Kidney glomerular epithelial cell (primary cell): ENCODE results near the gene ATP8A2.

Experiments used
- DNase-seq: peaks from one replicate; lab custom pipeline; 2025; lab: John Stamatoyannopoulos, UW

ATP8A2 gene

DNA sequence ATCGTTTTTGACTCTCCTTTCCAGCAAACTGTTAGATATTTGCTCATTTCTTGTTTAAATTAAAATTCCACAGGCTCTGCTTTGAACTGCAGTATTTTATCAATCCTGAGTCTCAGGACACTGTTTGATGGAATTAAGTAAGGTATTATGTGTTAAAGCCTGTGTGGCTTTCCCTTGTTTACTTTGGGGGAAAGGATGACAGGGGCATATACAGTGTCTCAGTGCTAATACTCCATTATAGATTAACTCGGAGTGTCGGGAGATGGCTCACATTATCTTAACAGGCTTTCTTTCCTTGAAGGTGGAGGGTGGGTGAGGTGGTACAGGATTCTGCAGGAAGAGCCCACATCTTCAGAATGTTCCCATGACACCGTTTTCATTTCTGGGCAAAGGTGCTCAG, 595.4 kb downstream of the ATP8A2 start:
- DNase-seq = no peak

DNA sequence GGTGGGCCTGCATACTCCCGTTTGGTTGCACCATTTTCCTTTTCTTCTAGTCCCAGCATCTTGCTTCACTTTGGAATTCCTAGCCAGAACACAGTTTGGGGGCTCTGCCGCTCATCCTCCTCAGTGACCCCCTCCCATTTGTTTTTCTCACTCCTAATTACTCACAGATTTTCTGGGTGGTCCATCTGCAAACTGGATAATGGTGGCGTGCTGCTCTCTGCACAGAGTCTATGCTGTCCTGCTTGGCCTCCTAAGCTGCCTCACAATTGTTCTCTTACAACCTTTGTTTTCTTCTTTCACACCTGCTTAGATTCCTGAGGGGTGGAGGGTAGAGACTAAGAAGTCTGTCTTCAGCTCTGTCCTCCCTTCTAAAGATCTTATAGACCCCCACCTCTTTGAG, 599.3 kb downstream of the ATP8A2 start:
- no peak for DNase-seq

DNA sequence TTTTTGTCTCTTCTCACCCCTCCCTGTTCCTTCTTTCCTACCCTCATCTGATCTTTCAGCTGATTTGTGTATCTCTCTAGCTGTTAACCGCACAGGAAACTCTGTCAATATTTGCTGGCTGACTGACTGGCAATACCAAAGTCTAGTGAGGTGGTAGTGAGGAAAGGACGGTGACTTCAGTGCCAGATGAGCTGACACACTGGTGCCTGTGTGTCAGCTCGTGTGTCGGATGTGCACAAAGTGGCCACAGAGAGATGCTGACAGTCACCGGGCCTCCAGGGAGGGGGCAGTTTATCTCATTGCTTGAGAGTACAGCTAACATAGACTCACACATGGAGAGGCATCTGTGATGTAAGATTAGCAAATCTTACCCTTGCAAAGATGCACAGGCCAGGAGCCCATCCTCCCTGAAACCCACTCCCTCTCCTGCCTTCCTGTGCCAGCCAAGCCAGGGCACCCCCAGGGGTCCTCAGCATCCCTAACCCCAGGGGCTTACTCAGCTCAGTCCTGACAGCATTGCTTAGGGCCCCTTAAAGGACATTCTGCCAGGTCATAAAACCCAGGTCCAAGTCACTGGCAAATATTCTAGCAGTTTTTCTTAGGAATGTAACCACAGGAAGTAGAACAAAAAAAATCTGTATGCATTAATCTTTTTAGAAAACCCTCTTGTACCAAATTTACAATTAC, 599.8 kb downstream of the ATP8A2 start:
- no peak for DNase-seq

DNA sequence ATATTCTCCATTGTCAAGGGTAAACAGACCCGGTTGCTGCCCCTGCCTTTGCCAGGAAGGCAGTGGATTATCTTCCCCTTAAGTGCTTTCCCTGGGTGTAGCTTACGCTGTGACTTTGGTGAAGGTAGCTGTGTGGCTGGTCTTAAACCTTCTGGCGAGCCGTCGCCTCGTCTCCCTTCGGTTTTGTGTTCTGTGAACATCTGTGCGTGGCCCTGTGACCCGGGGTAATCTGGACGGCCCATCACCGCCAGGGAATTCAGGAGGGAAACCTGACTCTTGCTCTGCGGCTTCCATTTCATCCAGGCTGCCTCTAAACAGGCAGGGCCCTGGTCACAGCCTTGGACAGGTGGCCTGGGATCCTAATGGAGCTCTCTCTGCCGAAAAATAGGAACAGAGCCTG, 601.3 kb downstream of the ATP8A2 start:
- no peak for DNase-seq

DNA sequence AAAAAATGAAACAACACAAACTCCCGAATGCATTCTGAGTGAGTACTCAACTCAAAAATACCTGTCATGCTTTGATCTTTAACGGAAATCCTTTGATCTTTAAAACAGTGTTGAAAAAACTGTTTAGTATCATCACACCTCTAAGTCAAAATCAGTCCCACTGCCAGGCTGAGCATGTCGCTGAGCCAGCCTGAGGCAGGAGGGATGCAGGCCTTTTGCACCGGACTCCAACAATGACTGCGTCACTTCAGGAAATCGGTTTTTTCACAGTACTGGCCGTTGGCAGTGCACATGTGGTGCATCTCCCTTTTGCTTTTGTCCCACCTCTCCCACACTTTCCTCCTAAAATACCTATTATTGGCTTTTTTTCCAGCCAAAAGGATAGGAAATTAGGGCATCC, 601.8 kb downstream of the ATP8A2 start:
- DNase-seq = no peak

DNA sequence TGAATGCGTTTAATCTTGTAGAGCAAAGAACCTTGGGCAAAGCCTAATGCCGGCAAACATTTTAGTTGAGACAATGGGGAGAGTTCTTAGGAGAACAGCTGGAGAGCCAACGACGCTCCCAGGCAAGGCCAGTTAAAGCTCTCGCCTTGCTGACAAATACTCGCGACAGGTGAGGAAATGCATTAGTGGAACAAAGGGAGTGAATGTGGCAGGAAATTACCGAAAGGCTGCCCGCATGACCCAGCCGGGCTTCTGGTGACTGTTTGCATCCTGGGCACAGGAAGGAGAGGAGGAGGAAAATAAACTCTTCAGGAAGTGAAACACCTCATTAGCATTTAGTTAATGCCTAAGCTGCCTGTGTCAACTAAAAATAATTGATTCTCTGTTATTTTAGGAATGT, 605.4 kb downstream of the ATP8A2 start:
- peak; percentile 59 for DNase-seq

DNA sequence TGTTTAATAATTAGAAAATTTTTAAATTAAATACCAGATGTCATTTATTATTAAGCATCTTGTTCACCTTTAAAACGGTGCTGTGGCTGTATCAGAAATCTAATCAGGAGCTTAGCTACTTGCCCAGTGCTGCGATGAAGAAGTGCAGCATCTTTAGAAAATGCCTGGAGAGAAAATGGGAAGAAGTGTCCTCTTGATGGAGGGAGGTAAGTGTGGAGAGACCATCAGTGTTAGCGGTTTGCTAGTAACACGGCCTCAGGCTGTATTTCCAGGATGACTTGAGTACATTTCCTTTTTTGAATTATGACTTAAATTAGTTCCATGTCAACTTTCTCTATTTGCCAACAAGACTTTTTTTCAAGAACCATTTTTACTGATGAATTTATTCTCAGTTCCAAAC, 605.9 kb downstream of the ATP8A2 start:
- no peak for DNase-seq

DNA sequence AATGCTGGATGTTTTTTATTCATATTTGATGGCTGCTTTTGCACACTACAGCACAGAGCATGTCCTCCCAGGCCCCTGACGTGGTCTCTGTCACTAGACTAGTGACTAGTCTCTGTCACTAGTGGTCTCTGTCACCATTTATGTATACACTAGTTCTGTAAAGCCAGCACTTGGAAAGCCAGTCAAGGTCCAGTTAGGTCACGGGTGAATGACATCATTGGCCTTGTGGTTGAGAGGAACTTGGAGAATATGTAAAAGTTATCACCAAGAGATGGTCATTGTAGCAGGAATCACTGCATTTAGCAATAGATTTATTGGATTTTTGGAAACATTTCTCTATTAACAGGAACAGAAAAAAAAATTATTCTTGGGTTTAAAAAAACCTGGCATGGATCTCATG, 607.2 kb downstream of the ATP8A2 start:
- DNase-seq = no peak

DNA sequence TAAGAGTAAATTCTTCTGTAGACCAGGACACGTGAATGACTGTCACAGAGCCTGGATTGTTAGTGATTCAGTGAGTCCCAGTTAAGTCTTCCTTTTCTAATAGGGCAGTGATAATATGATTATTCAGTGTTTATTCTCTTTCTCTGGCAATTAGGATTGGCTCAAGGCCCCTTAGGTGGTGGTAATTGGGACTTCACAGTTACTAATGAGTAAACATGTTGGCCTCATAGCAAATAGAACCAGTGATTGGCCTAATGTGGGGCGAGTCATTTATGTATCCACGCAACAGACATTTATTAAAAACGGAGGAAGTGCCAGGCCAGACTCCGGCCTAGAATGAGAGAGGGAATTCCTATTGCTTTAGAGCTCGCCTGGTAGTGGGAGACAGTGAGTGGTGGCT, 607.6 kb downstream of the ATP8A2 start:
- no peak for DNase-seq

DNA sequence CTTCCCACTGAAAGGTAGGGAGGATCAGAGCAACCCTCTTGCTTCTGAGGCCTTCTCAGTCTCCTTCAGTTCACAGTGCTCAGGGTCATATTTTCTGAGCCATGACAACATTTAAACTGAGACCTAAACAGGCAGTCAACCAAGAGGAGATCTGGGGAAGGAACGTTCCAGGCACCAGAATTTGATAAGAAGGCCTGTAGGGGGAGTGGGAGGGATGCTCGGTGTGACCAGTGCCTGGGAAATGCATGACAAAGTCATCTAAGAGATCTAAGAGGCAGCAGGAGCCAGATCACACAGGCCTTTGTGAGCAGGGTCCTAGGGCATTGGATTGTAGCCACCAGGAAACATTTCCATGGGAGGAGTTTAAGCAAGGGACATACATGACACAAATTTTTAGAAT, 608.5 kb downstream of the ATP8A2 start:
- DNase-seq = peak; percentile 17

DNA sequence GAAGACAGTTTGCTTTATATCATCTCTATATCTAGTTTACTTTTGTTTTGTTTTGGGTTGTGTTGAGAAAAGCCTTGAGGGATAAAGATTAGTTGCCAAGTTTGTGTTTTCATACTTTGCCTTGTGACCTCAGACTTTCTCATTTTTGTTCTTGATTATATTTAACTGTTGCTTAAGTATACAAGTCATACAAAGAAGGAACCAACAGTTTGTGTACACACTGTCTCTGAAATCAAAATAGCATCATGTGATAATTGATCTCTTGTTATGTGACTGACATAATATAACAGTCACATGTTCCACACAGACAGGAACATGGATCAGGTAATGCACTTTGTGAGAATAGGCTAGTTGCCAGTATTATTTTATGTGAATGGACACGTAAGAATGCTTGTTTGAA, 609.3 kb downstream of the ATP8A2 start:
- DNase-seq = no peak

DNA sequence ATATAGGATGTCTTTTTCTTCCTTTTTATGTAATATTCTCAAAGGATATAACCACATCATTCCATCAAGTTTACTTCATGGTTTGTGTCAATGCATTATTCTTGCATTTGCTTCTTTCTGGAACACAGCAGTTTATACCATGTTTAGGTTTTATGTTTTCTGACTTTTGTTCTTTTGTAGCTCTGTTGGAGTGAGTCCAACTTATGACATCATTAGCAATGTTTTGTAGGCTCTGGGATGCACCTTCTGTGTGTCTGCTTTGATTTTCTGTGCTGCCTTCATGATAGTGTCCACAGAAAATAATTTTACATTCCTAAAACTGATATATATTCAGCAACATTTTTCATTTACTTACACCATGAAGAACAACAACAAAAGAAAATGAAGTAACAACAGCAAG, 611.1 kb downstream of the ATP8A2 start:
- no peak for DNase-seq

DNA sequence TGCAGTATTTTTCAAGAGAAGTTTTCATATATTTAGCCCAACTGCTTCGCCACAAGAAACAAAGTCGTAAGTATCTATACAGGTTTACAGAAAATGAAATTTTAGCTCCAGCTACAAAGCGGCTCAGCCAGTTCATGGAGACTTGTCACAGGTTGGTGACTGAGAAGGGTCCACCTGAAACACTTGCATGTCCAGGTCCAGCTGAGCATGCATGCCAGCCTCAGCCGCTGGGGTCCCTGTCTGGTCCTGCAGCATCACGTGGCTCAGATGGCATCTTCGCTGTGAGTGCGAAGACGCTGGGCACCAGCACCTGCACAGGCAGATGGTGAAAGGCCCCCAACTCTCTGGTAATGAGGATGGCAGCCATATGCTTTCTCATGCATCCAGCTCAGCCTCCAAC, 616.2 kb downstream of the ATP8A2 start:
- DNase-seq = no peak

DNA sequence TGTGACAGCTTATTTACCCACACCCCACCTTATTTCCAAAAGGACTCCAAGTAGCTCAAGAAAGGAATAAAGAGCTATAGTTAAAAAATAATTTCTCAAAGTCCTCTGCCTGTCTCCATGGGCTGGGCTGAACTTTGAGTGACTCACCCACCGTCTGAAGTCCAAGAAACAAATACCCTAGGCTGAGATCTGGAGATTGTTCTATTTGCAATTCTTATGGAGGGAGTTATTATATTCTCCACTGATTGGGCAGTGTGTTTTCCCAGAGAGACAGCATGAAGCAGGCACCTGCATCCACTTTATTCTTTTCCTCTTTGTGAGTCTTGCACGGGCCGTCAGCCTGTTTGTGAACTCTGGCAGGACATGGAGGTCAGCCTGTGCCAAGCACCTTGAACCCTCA, 616.9 kb downstream of the ATP8A2 start:
- peak; percentile 34 for DNase-seq

DNA sequence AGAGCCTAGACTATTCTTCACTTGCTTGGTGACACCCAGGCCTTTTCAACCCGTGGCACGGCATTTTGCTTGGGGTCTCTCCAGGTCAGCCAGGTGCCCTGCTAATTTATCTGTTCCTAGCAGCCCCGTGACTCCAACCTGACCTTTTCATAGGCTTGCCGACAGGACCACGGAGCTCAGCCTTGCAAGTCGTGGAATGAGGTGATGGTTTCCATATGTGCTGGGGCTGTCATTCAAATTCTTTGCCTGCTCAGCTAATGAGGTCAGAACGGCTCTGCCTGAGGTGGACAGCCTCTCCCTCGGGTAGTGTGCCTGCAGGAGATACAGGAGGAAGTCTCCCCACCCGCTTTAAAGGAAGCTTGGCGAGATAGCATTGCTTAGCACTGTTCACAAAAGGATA, 619.0 kb downstream of the ATP8A2 start:
- DNase-seq = no peak

DNA sequence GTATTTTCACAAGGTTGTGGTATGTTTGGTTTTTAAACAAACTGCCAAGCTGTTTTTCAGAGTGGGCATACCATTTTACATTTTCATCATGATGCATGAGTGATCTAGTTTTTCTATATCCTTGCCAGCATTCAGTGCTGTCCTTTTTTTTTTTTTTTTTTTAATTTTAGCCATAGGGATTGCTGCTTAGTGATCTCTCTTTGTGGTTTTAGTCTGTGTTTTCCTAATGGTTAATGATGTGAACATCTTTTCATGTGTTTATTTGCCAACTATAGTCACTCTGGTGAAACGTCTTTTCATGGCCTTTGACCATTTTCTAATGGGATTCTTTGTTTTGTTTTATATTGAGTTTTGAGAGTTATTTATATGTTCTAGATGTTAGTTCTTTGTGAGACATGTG, 620.3 kb downstream of the ATP8A2 start:
- DNase-seq = peak; percentile 76

DNA sequence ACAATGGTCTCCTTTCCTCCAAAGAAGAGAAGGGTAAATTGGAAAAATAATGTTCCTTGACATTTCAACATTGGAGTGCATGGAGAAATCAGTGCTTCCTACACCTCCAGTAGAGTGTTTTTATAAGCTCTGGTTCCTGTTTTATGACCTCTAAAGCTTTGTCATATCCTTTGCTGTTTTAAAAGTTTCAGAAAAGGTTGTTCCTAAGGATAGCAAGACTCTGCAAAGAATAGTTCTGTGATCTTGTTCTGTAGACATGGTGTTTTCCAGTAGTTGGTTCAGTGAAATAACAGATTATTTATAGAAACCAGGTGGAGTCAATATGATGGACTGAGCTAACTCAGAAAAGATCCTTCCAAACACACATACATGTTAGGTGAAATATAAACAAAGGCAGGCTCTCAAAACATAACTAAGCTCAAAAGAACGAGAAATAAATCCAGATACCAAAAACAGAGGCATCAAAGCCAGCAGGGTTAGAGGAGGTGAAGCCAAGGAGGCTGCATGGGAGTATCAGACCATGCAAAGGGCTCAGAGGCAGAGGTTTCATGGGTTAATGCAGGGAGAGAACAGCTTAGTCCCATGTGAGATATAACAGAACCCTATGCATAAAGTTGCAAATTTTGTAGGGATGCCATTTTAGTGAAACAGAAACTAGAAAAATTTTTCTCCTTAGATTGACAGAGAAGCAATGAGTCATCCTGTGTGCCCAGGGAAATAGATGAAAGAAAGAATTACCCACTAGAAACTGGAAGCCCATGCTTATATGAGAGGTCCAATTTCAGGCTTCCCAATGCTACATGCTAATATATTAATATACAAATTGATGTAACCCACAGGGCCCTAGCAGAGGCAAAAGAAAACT, 635.7 kb downstream of the ATP8A2 start:
- DNase-seq = peak; percentile 23

DNA sequence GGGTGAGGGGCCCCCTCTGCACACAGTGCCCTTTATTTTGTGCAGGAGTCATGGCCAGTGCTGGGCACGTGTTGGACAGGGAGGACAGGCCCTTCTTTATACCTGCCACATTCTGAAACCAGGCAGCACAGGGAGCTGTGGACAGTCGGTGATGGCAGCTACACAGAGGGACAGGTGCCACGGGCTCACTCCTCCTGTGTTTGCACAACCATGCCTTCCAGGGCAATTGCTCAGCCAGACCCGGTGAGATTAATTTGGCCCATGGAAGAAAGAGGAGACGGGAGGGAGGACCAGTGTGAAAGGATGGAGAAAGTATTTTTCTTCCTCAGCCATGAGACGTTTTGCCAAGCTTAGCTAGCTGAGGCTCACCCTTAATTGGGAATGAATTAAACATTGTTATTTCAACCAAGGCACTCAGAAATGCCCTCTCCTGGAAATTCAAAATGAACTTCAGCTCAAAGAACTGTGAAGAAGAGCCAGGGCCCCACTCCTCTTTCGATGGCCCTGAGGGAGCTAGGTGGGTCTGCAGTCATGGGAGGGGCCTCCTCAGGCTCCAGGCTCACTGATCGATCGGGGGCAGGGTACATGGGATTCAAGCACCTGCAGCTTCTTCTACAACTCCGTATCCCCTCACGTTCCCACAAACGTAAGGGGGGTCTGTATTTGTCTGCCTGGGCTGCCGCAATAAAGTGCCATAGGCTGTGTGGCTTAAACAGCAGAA, 638.9 kb downstream of the ATP8A2 start:
- DNase-seq = no peak

DNA sequence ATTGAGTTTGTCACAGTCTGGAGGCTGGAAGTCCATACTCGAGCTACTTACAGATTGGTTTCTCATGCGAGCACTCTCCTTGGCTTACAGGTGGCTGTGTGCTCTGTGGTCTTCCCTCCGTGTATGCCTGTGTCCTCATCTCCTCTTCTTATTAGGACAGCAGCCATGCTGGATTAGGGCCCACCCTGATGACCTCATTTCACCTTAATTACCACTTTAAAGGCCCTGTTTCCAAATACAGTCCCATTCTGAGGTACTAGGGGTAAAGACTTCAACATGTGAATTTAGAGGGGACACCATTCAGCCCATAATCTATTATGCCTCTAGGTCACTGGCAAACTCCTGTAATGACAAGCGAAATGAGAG, 639.4 kb downstream of the ATP8A2 start:
- no peak for DNase-seq

DNA sequence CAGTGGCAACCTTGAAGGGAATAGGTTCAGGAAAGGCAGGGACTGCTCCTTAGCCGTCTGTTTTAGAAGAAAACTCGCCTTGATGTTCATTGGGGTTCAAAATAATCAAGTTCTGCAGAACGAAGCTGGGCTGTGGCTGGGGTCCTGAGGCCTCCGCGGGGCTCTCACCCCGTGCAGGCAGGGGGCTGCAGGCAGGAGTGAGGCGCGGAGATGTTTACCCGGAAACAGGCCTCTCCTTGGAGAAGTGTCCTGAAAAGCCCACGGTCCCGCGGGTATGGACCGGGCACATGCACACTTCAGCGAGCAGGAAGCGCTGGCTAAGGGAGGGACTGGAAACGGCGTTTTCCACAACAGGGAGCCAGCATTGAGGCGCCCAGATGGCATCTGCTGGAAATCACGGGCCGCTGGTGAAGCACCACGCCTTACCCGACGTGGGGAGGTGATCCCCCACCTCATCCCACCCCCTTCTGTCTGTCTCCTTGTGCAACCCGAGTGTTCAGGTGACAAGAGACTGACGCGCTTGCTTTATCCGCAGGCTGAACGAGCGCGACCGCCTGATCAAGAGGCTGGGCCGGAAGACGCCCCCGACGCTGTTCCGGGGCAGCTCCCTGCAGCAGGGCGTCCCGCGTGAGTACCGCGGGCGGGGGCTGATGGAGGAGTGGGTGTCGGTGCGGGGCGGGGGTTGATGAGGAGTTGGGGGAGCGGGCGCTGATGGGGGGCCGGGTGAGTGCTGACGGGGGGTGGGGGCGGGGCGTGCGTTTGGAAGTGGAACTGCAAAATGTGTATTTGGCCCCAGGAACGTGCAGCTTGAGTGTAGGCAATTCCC, 640.4 kb downstream of the ATP8A2 start:
- DNase-seq = no peak

DNA sequence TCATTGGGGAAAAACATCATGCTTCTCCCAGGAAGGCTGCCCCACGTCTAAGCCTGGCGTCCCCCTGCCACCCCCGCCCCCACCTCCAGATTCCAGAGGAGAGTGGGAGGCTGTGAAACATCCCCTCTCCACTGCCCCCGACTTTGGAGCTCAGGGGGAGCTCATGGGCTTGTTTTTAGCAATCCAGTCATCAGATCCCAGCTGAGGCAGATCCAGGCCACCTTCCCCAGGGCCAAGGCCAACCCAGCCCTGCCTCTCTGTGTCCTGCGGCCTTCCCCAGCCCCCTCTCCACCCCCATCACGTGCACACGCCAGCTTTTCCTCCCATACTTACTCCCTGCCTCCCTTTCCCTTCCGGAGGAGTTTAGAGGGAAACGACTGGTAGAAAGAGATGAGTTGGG, 641.2 kb downstream of the ATP8A2 start:
- DNase-seq = no peak
